Neural cell (in vitro differentiated cells): ENCODE results near the gene MAML2. TPM values are rescaled to one million over a fixed set of nuclear protein-coding genes. Genes with fewer than 3 reads are reported as not detected.

Experiments
- H2AFZ ChIP-seq: fragments of 200-600, 300-800 bp; sonication (generic), shearing (Covaris generic); 2 replicates; pipeline ENCODE4 v1.6.0; 2014; ENCODE audit warnings: low read depth, mild to moderate bottlenecking, antibody characterized with exemption, low read length, moderate library complexity
- H3F3A ChIP-seq: fragments of 200-600 bp; shearing (Covaris generic); 2 replicates; pipeline ENCODE4 v1.6.1; 2016; ENCODE audit warnings: mild to moderate bottlenecking, moderate library complexity, mixed read lengths, antibody characterized with exemption, low read length; ENCODE audit not compliant: insufficient read depth, poor library complexity, severe bottlenecking
- H3K27ac ChIP-seq: fragments of 200-600, 300-800 bp; sonication (generic), shearing (Covaris generic); 2 replicates; pipeline ENCODE4 v1.5.1; 2014; ENCODE audit warnings: mild to moderate bottlenecking, low read length, moderate library complexity
- H3K27me3 ChIP-seq: fragments of 300-800, 200-600 bp; sonication (generic), shearing (Covaris generic); 2 replicates; pipeline ENCODE4 v1.6.0; 2014; ENCODE audit warnings: mild to moderate bottlenecking, low read depth, low read length, moderate library complexity; ENCODE audit not compliant: insufficient read depth
- H3K36me3 ChIP-seq: fragments of 300-800, 200-600 bp; sonication (generic), shearing (Covaris generic); 2 replicates; pipeline ENCODE4 v1.5.1; 2014; ENCODE audit warnings: mild to moderate bottlenecking, antibody characterized with exemption, low read length, moderate library complexity; ENCODE audit not compliant: insufficient read depth
- H3K4me2 ChIP-seq: fragments of 300-800, 200-600 bp; sonication (generic), shearing (Covaris generic); 2 replicates; pipeline ENCODE4 v1.6.0; 2014; ENCODE audit warnings: mild to moderate bottlenecking, low read length
- H3K4me3 ChIP-seq: fragments of 300-800, 200-600 bp; sonication (generic), shearing (Covaris generic); 2 replicates; pipeline ENCODE4 v1.5.1; 2014; ENCODE audit warnings: mild to moderate bottlenecking, low read length, moderate library complexity
- H3K79me2 ChIP-seq: fragments of 200-600 bp; shearing (Covaris generic); replicated peaks from 2 replicates; pipeline ENCODE4 v1.6.0; 2014; ENCODE audit warnings: mild to moderate bottlenecking, low read length, moderate library complexity; ENCODE audit not compliant: insufficient read depth
- H3K9ac ChIP-seq: fragments of 300-800, 200-600 bp; sonication (generic), shearing (Covaris generic); 2 replicates; pipeline ENCODE4 v1.6.1; 2016; ENCODE audit warnings: mild to moderate bottlenecking, low read length, mixed read lengths
- H3K9me2 ChIP-seq: fragments of 200-600 bp; shearing (Covaris generic); 2 replicates; pipeline ENCODE4 v1.6.1; 2016; ENCODE audit warnings: mild to moderate bottlenecking, low read length, mixed read lengths; ENCODE audit not compliant: insufficient read depth
- H3K9me3 ChIP-seq: fragments of 200-600, 300-800 bp; sonication (generic), shearing (Covaris generic); 2 replicates; pipeline ENCODE4 v1.6.1; 2016; ENCODE audit warnings: mild to moderate bottlenecking, mixed run types, low read length, moderate library complexity, mixed read lengths
- H4K20me1 ChIP-seq: fragments of 200-600 bp; shearing (Covaris generic); 2 replicates; pipeline ENCODE4 v1.6.1; 2016; ENCODE audit warnings: mild to moderate bottlenecking, mixed run types; ENCODE audit not compliant: insufficient read depth
- EP300 ChIP-seq: fragments of 450-650 bp; conservative IDR thresholded peaks from 2 replicates; pipeline ENCODE4 v1.6.1; 2014; ENCODE audit warnings: antibody characterized with exemption, mild to moderate bottlenecking, moderate library complexity; ENCODE audit not compliant: poor library complexity, severe bottlenecking
- EZH2 ChIP-seq: fragments of 200-600, 300-800 bp; shearing (Covaris generic), sonication (generic); IDR thresholded peaks from 2 replicates; pipeline ENCODE4 v1.6.1; 2014; ENCODE audit warnings: antibody characterized with exemption, low read length, borderline replicate concordance, mild to moderate bottlenecking; ENCODE audit not compliant: insufficient read depth, poor library complexity, severe bottlenecking
- MXI1 ChIP-seq: fragments of 450-650 bp; conservative IDR thresholded peaks from 2 replicates; pipeline ENCODE4 v1.6.1; 2014; ENCODE audit warnings: antibody characterized with exemption, mild to moderate bottlenecking; ENCODE audit not compliant: poor library complexity, severe bottlenecking
- POLR2AphosphoS5 ChIP-seq: IDR thresholded peaks from 2 replicates; pipeline ENCODE4 v1.6.1; 2012
- RAD21 ChIP-seq: fragments of 450-650 bp; conservative IDR thresholded peaks from 2 replicates; pipeline ENCODE4 v1.6.1; 2014; ENCODE audit warnings: antibody characterized with exemption, mild to moderate bottlenecking, moderate library complexity
- SMC3 ChIP-seq: fragments of 450-650 bp; conservative IDR thresholded peaks from 2 replicates; pipeline ENCODE4 v1.6.1; 2014; ENCODE audit warnings: antibody characterized with exemption, mild to moderate bottlenecking, moderate library complexity; ENCODE audit not compliant: poor library complexity
- TAF1 ChIP-seq: IDR thresholded peaks from 2 replicates; pipeline ENCODE4 v1.6.1; 2012; ENCODE audit warnings: low read depth
- polyA plus RNA-seq: library from polyadenylated mRNA; depleted of rRNA; stranded (reverse); fragments of >200 nt; gene quantifications from 2 replicates; pipeline ENCODE4 v1.2.3, GENCODE V29; 2014
- TF ChIP-seq, protein P1 (sequence below): fragments of 450-650 bp; IDR thresholded peaks from 2 replicates; pipeline ENCODE4 v1.5.1; 2014; ENCODE audit warnings: antibody characterized with exemption, mild to moderate bottlenecking, moderate library complexity; ENCODE audit not compliant: poor library complexity, severe bottlenecking
- TF ChIP-seq, protein P2 (sequence below): IDR thresholded peaks from 2 replicates; pipeline ENCODE4 v1.6.1; 2012; ENCODE audit warnings: borderline replicate concordance

The MAML2 gene
- polyA plus RNA-seq, 1 donor from 2014 or later = 3.6 TPM

DNA sequence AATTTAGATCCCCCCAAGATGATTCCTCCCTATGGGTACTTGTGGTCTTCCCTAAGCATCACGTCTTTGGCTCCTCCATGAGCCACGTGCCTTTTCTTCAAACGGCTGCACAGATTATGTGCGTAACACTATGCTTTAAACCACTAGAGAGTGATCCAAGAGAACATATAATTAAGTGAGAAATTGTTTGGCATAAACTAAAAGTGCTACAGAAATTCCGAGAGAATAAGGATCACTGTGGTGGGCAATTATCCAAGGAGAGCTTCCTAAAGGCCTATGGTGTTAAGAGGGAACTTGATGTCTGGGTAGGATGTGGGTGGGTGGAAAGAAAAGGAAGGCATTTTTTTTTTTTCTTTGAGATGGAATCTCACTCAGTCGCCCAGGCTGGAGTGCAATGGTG, 110.9 kb downstream of the MAML2 start:
- Histone ChIP-seq H3K9me2 (no peaks in the 10 kb centered on the region), H3K9ac (no peak overlapping the region), H3K79me2 (no peaks in the 10 kb centered on the region), H3F3A (no peaks in the 10 kb centered on the region), H3K9me3 (no peaks in the 10 kb centered on the region), H4K20me1 (no peaks in the 10 kb centered on the region), H3K27ac (no peak overlapping the region), H3K27me3 (no peaks in the 10 kb centered on the region), H3K36me3 (no peaks in the 10 kb centered on the region), H3K4me2 (no peak overlapping the region), H3K4me3 (no peak overlapping the region), H2AFZ (no peak overlapping the region)
- no peak for TF ChIP-seq SMC3
- TF ChIP-seq EZH2 = no peak
- TF ChIP-seq, protein P1, sequence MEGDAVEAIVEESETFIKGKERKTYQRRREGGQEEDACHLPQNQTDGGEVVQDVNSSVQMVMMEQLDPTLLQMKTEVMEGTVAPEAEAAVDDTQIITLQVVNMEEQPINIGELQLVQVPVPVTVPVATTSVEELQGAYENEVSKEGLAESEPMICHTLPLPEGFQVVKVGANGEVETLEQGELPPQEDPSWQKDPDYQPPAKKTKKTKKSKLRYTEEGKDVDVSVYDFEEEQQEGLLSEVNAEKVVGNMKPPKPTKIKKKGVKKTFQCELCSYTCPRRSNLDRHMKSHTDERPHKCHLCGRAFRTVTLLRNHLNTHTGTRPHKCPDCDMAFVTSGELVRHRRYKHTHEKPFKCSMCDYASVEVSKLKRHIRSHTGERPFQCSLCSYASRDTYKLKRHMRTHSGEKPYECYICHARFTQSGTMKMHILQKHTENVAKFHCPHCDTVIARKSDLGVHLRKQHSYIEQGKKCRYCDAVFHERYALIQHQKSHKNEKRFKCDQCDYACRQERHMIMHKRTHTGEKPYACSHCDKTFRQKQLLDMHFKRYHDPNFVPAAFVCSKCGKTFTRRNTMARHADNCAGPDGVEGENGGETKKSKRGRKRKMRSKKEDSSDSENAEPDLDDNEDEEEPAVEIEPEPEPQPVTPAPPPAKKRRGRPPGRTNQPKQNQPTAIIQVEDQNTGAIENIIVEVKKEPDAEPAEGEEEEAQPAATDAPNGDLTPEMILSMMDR = no peak
- no peak for TF ChIP-seq TAF1
- no peak for TF ChIP-seq POLR2AphosphoS5
- no peak for TF ChIP-seq RAD21
- TF ChIP-seq EP300 = no peak
- TF ChIP-seq MXI1 = no peak
- TF ChIP-seq, protein P2, sequence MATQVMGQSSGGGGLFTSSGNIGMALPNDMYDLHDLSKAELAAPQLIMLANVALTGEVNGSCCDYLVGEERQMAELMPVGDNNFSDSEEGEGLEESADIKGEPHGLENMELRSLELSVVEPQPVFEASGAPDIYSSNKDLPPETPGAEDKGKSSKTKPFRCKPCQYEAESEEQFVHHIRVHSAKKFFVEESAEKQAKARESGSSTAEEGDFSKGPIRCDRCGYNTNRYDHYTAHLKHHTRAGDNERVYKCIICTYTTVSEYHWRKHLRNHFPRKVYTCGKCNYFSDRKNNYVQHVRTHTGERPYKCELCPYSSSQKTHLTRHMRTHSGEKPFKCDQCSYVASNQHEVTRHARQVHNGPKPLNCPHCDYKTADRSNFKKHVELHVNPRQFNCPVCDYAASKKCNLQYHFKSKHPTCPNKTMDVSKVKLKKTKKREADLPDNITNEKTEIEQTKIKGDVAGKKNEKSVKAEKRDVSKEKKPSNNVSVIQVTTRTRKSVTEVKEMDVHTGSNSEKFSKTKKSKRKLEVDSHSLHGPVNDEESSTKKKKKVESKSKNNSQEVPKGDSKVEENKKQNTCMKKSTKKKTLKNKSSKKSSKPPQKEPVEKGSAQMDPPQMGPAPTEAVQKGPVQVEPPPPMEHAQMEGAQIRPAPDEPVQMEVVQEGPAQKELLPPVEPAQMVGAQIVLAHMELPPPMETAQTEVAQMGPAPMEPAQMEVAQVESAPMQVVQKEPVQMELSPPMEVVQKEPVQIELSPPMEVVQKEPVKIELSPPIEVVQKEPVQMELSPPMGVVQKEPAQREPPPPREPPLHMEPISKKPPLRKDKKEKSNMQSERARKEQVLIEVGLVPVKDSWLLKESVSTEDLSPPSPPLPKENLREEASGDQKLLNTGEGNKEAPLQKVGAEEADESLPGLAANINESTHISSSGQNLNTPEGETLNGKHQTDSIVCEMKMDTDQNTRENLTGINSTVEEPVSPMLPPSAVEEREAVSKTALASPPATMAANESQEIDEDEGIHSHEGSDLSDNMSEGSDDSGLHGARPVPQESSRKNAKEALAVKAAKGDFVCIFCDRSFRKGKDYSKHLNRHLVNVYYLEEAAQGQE = no peak

DNA sequence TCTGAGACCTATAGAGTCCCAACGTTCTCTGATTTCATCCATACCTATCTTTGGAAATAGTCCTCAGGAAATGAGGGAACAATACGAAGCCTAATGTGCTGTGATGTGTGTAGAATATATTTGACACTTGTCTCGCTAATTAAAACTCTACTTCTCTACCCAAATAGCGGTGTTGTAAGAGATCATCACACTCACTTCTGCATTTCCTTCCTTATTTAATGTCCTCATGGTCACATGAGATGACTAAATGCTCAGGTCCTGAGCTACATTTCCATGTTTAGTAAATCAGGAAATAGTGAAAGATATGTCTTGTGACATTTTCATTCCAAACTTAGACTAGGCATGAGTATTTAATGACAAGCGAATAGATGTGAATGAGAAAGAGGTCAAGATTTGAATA, 112.3 kb downstream of the MAML2 start:
- Histone ChIP-seq H3K36me3 (no peaks in the 10 kb centered on the region), H3K4me3 (no peak overlapping the region), H2AFZ (no peak overlapping the region), H3K9ac (no peak overlapping the region), H3K27ac (no peak overlapping the region), H3K9me3 (no peaks in the 10 kb centered on the region), H3K9me2 (no peaks in the 10 kb centered on the region), H3K4me2 (no peak overlapping the region), H3K27me3 (no peaks in the 10 kb centered on the region), H3F3A (no peaks in the 10 kb centered on the region), H3K79me2 (no peaks in the 10 kb centered on the region), H4K20me1 (no peaks in the 10 kb centered on the region)
- no peak for TF ChIP-seq TAF1
- no peak for TF ChIP-seq POLR2AphosphoS5
- TF ChIP-seq, protein P1 = no peak
- no peak for TF ChIP-seq EP300
- TF ChIP-seq EZH2 = no peak
- no peak for TF ChIP-seq SMC3
- no peak for TF ChIP-seq RAD21
- TF ChIP-seq MXI1 = no peak
- TF ChIP-seq, protein P2 = no peak
